ENCODE data around the gene WRAP73.

Gene WRAP73

GRCh38 chr1:3688356-3689137 is 38.6 kb upstream of the WRAP73 start:
- no peak for DNase-seq (ENCODE audit: low read depth)
- no peak for TF ChIP-seq CTCF (conservative IDR thresholded peaks at IDR 0.05; ENCODE audit: low read length)

GRCh38 chr1:3687504-3687903 is 37.6 kb upstream of the WRAP73 start:
- TF ChIP-seq CTCF (conservative IDR thresholded peaks at IDR 0.05; ENCODE audit: low read length): no peak
- no peak for DNase-seq (ENCODE audit: low read depth)
- H3K4me3 ChIP-seq (ENCODE audit: low read length): no peak overlapping the region

More at GRCh38 chr1:3688356-3689137, 38.6 kb upstream of the WRAP73 start:
- H3K4me3 ChIP-seq (ENCODE audit: low read length): no peak overlapping the region

GRCh38 chr1:3685906-3686305 is 36.0 kb upstream of the WRAP73 start:
- H3K4me3 ChIP-seq (ENCODE audit: low read length): no peak overlapping the region
- TF ChIP-seq CTCF (conservative IDR thresholded peaks at IDR 0.05; ENCODE audit: low read length): no peak
- DNase-seq (ENCODE audit: low read depth): no peak

DNA sequence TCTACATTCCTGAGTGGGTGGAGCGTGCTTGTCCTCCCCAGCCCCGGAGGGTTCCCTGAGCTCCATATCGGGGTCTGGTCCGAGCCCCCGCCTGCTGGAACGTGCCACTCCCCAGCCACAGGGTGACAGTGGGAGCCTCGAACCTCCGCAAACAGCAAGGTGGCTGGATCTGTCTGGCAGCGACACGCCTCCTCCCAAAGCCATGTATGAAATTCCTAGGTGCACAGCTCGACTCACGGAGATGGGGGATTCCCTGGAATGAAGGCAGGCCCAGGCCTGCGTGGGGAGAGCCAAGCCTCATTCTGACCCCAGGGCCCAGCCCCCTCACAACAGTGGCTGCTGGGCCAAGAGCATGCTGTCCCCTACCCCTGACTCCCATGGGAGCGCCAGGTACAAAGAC is 35.3 kb upstream of the WRAP73 start:
- DNase-seq (ENCODE audit: low read depth): no peak
- H3K4me3 ChIP-seq (ENCODE audit: low read length): no peak overlapping the region
- TF ChIP-seq CTCF (conservative IDR thresholded peaks at IDR 0.05; ENCODE audit: low read length): no peak

GRCh38 chr1:3683992-3684391 is 34.1 kb upstream of the WRAP73 start:
- H3K4me3 ChIP-seq (ENCODE audit: low read length): no peak overlapping the region
- DNase-seq (ENCODE audit: low read depth): no peak

DNA sequence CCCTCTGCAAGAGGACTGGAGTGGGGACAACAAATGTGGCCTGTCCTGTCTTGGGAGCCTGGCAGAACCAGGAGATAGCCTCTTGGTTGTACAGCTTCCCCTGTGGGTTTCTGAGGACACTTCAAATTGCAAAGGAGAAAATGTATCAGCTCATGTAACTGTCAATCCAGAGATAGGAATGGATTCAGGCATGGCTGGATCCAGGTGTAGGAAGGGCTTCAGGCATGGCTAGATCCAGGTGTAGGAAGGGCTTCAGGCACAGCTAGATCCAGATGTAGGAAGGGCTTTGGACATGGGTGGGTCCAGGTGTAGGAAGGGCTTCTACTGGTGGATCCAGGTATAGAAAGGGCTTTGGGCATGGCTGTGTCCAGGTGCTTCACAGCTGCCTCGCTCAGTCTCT is 33.3 kb upstream of the WRAP73 start:
- no peak overlapping the region for H3K4me3 ChIP-seq (ENCODE audit: low read length)
- no peak for DNase-seq (ENCODE audit: low read depth)
- no peak for TF ChIP-seq CTCF (conservative IDR thresholded peaks at IDR 0.05; ENCODE audit: low read length)

More at GRCh38 chr1:3683992-3684391, 34.1 kb upstream of the WRAP73 start:
- TF ChIP-seq CTCF (conservative IDR thresholded peaks at IDR 0.05; ENCODE audit: low read length): no peak
